Tibial artery (tissue), 4 donors: ENCODE measurements around the gene MLIP.

Experiments
- DNase-seq, 2 donors: peaks; one replicate each; pipeline ENCODE4 v3.0.0-alpha.2; 2019
- H3K27ac ChIP-seq, 2 donors: fragments of 200-600 bp; sonication (generic) in 1 of 2; 1 replicate in 1 of 2; 2 replicates in 1 of 2; pipeline ENCODE4 v1.5.1; 2018 to 2019; ENCODE audit warnings: mild to moderate bottlenecking in 1 of 2
- H3K27me3 ChIP-seq, 2 donors: fragments of 200-600 bp; sonication (generic) in 1 of 2; one replicate each; pipeline versions ENCODE4 v1.5.1 to v1.6.0; 2016 to 2019
- H3K36me3 ChIP-seq, 3 donors: fragments of 200-600 bp; sonication (generic) in 2 of 3; one replicate each; pipeline ENCODE4 v1.5.1; 2016 to 2019; ENCODE audit warnings: mild to moderate bottlenecking in 2 of 3
- H3K4me1 ChIP-seq, 4 donors: fragments of 200-600 bp; sonication (generic) in 2 of 4; 1 replicate in 3 of 4; 2 replicates in 1 of 4; pipeline ENCODE4 v1.5.1; 2016 to 2019
- H3K4me3 ChIP-seq, 2 donors: fragments of 200-600 bp; sonication (generic) in 1 of 2; 1 replicate in 1 of 2; 2 replicates in 1 of 2; pipeline ENCODE4 v1.5.1; 2018 to 2019; ENCODE audit warnings: mild to moderate bottlenecking in 2 of 2
- H3K9me3 ChIP-seq, 3 donors: fragments of 200-600 bp; sonication (generic) in 1 of 3; one replicate each; pipeline ENCODE4 v1.5.1; 2016 to 2019
- CTCF ChIP-seq, 2 experiments: fragments of 200-600 bp in 1 of 2; fragments of 450-650 bp in 1 of 2; IDR thresholded peaks; one replicate each; pipeline ENCODE4 v1.5.1; 2017 to 2019; ENCODE audit warnings: antibody characterized with exemption in 2 of 2, mild to moderate bottlenecking in 1 of 2, moderate library complexity in 1 of 2
- intact Hi-C: fragments of 100-400 bp; cut with DNase I; formaldehyde crosslinking; loops from one replicate; pipeline ENCODE4 v1.15.0; 2023; ENCODE audit warnings: low total_unique reads

MLIP gene

GRCh38 chr6:54282186-54282585, 170.9 kb downstream of the MLIP start:
- no peak for TF ChIP-seq CTCF (IDR thresholded peaks at IDR 0.05)
- H3K4me1 ChIP-seq = no peaks in the 10 kb centered on the region
- H3K9me3 ChIP-seq = no peaks in the 10 kb centered on the region
- DNase-seq = no peak
- no peaks in the 10 kb centered on the region for H3K27me3 ChIP-seq
- H3K36me3 ChIP-seq = no peaks in the 10 kb centered on the region
- intact Hi-C loops = no loop called here
- H3K27ac ChIP-seq = no peak overlapping the region
- no peak overlapping the region for H3K4me3 ChIP-seq

GRCh38 chr6:54284161-54284860, 173.1 kb downstream of the MLIP start:
- TF ChIP-seq CTCF (IDR thresholded peaks at IDR 0.05) = no peak
- no peaks in the 10 kb centered on the region for H3K9me3 ChIP-seq
- no peak overlapping the region for H3K27ac ChIP-seq
- no peaks in the 10 kb centered on the region for H3K4me1 ChIP-seq
- intact Hi-C loops = no loop called here
- H3K27me3 ChIP-seq = no peaks in the 10 kb centered on the region
- no peak for DNase-seq
- H3K36me3 ChIP-seq = no peaks in the 10 kb centered on the region
- no peak overlapping the region for H3K4me3 ChIP-seq

GRCh38 chr6:54285595-54285994, 174.4 kb downstream of the MLIP start:
- no peaks in the 10 kb centered on the region for H3K27me3 ChIP-seq
- DNase-seq = no peak
- TF ChIP-seq CTCF (IDR thresholded peaks at IDR 0.05) = no peak
- intact Hi-C loops = no loop called here
- H3K36me3 ChIP-seq = no peaks in the 10 kb centered on the region
- H3K4me3 ChIP-seq = no peak overlapping the region
- no peaks in the 10 kb centered on the region for H3K4me1 ChIP-seq
- H3K27ac ChIP-seq = no peak overlapping the region
- H3K9me3 ChIP-seq = no peaks in the 10 kb centered on the region

GRCh38 chr6:54286141-54286540, 174.9 kb downstream of the MLIP start:
- no peak overlapping the region for H3K4me3 ChIP-seq
- DNase-seq = no peak
- TF ChIP-seq CTCF (IDR thresholded peaks at IDR 0.05) = no peak
- H3K4me1 ChIP-seq = no peaks in the 10 kb centered on the region
- intact Hi-C loops = no loop called here
- H3K27ac ChIP-seq = no peak overlapping the region
- H3K9me3 ChIP-seq = no peaks in the 10 kb centered on the region
- H3K36me3 ChIP-seq = no peaks in the 10 kb centered on the region
- H3K27me3 ChIP-seq = no peaks in the 10 kb centered on the region

GRCh38 chr6:54288474-54288873, 177.2 kb downstream of the MLIP start:
- TF ChIP-seq CTCF (IDR thresholded peaks at IDR 0.05) = no peak
- Histone ChIP-seq H3K9me3 (no peaks in the 10 kb centered on the region), H3K27ac (no peak overlapping the region), H3K27me3 (no peaks in the 10 kb centered on the region), H3K36me3 (no peaks in the 10 kb centered on the region), H3K4me1 (no peaks in the 10 kb centered on the region), H3K4me3 (no peak overlapping the region)
- intact Hi-C loops = no loop called here
- no peak for DNase-seq

GRCh38 chr6:54289426-54289825, 178.2 kb downstream of the MLIP start:
- Histone ChIP-seq H3K27ac (no peak overlapping the region), H3K4me3 (no peak overlapping the region), H3K4me1 (no peaks in the 10 kb centered on the region), H3K27me3 (no peaks in the 10 kb centered on the region), H3K36me3 (no peaks in the 10 kb centered on the region), H3K9me3 (no peaks in the 10 kb centered on the region)
- no peak for TF ChIP-seq CTCF (IDR thresholded peaks at IDR 0.05)
- DNase-seq = no peak
- intact Hi-C loops = no loop called here
